ENCODE data around the gene NFATC4.

Gene NFATC4

GRCh38 chr14:24339284-24340151 lies 28.5 kb upstream of the NFATC4 start, which contains the start of gene RIPK3:
RIPK3 (minus strand) TSS chr14:24339991; CDS start chr14:24339826, 165 bp downstream.
- ChIA-PET CTCF (interaction anchor here (0.7 to 3.2 kb wide), 4 partner anchors 27 to 97 kb away, joined by 3 to 13 read pairs (median 4); no protein-coding TSS in a partner anchor), POLR2A (interaction anchor here (1.0 kb wide), 2 partner anchors 12 to 90 kb away, joined by 3 read pairs; partner anchors contain the start of gene KHNYN)
- TF ChIP-seq LEF1 (IDR thresholded peaks at IDR 0.05; ENCODE audit: borderline replicate concordance): no peak
- TF ChIP-seq PKNOX1 (IDR thresholded peaks at IDR 0.05): no peak
- TF ChIP-seq NFRKB (IDR thresholded peaks at IDR 0.05): no peak
- DNase-seq (ENCODE audit: extremely low spot score): no peak

GRCh38 chr14:24340606-24341005 lies 27.4 kb upstream of the NFATC4 start:
- ChIA-PET POLR2A (interaction anchor here (0.8 to 1.0 kb wide), 2 partner anchors 11 to 101 kb away, joined by 3 read pairs; no protein-coding TSS in a partner anchor), CTCF (interaction anchor here (1.1 to 2.2 kb wide), 3 partner anchors 32 to 96 kb away, joined by 4 to 12 read pairs (median 5); no protein-coding TSS in a partner anchor)
- no peak for DNase-seq (ENCODE audit: extremely low spot score)
- TF ChIP-seq SP1 (IDR thresholded peaks at IDR 0.05) (no peak), ZNF384 (IDR thresholded peaks at IDR 0.05) (no peak), CTBP1 (IDR thresholded peaks at IDR 0.05; ENCODE audit: borderline replicate concordance) (no peak), L3MBTL2 (conservative IDR thresholded peaks at IDR 0.05) (no peak), ARNT (IDR thresholded peaks at IDR 0.05) (no peak), BHLHE40 (IDR thresholded peaks at IDR 0.05; ENCODE audit: borderline replicate concordance) (no peak), FOXM1 (IDR thresholded peaks at IDR 0.05; ENCODE audit: borderline replicate concordance) (no peak), HDGF (IDR thresholded peaks at IDR 0.05; ENCODE audit: borderline replicate concordance) (no peak), NFRKB (IDR thresholded peaks at IDR 0.05) (no peak), FOXA1 (IDR thresholded peaks at IDR 0.05) (no peak), PKNOX1 (IDR thresholded peaks at IDR 0.05) (no peak), TARDBP (IDR thresholded peaks at IDR 0.05) (no peak), SUZ12 (IDR thresholded peaks at IDR 0.05) (no peak), ELF4 (IDR thresholded peaks at IDR 0.05) (no peak), FOXK2 (IDR thresholded peaks at IDR 0.05) (no peak), LEF1 (IDR thresholded peaks at IDR 0.05; ENCODE audit: borderline replicate concordance) (no peak)

- CTCF ChIA-PET: interaction anchor here (1.0 to 2.2 kb wide), 2 partner anchors 9 to 88 kb away, joined by 6 to 12 read pairs; no protein-coding TSS in a partner anchor
- TF ChIP-seq FOXM1 (IDR thresholded peaks at IDR 0.05; ENCODE audit: borderline replicate concordance) (no peak), TARDBP (IDR thresholded peaks at IDR 0.05) (no peak), FOXK2 (IDR thresholded peaks at IDR 0.05) (no peak), PKNOX1 (IDR thresholded peaks at IDR 0.05) (no peak), HDGF (IDR thresholded peaks at IDR 0.05; ENCODE audit: borderline replicate concordance) (no peak), SP1 (IDR thresholded peaks at IDR 0.05) (no peak), ELF4 (IDR thresholded peaks at IDR 0.05) (no peak), CTBP1 (IDR thresholded peaks at IDR 0.05; ENCODE audit: borderline replicate concordance) (no peak), ZNF384 (IDR thresholded peaks at IDR 0.05) (no peak), LEF1 (IDR thresholded peaks at IDR 0.05; ENCODE audit: borderline replicate concordance) (no peak), ARNT (IDR thresholded peaks at IDR 0.05) (no peak), L3MBTL2 (conservative IDR thresholded peaks at IDR 0.05) (no peak), SUZ12 (IDR thresholded peaks at IDR 0.05) (no peak), NFRKB (IDR thresholded peaks at IDR 0.05) (no peak), FOXA1 (IDR thresholded peaks at IDR 0.05) (no peak), BHLHE40 (IDR thresholded peaks at IDR 0.05; ENCODE audit: borderline replicate concordance) (no peak)
- POLR2A ChIA-PET: no interaction called here
- DNase-seq (ENCODE audit: extremely low spot score): no peak
Measured at GRCh38 chr14:24342889-24343288, 25.1 kb upstream of the NFATC4 start.

- ChIA-PET POLR2A (interaction anchor here (1.4 kb wide), 1 partner anchor 86 kb away, joined by 3 read pairs; the partner anchor contains the start of genes CBLN3 and KHNYN), CTCF (interaction anchor here (1.0 to 3.7 kb wide), 2 partner anchors 11 to 88 kb away, joined by 6 to 17 read pairs; no protein-coding TSS in a partner anchor)
- no peak for DNase-seq (ENCODE audit: extremely low spot score)
- TF ChIP-seq HDGF (IDR thresholded peaks at IDR 0.05; ENCODE audit: borderline replicate concordance) (no peak), SP1 (IDR thresholded peaks at IDR 0.05) (no peak), ZNF384 (IDR thresholded peaks at IDR 0.05) (no peak)
Measured at GRCh38 chr14:24343795-24344660, 24.0 kb upstream of the NFATC4 start.

- ChIA-PET POLR2A (interaction anchor here (0.7 to 1.2 kb wide), 2 partner anchors 9 to 85 kb away, joined by 3 read pairs; no protein-coding TSS in a partner anchor), CTCF (interaction anchor here (1.5 to 3.7 kb wide), 3 partner anchors 11 to 85 kb away, joined by 3 to 17 read pairs (median 4); no protein-coding TSS in a partner anchor)
- TF ChIP-seq HDGF (IDR thresholded peaks at IDR 0.05; ENCODE audit: borderline replicate concordance): no peak
- no peak for TF ChIP-seq ARNT (IDR thresholded peaks at IDR 0.05)
- no peak for TF ChIP-seq SUZ12 (IDR thresholded peaks at IDR 0.05)
- no peak for TF ChIP-seq ELF4 (IDR thresholded peaks at IDR 0.05)
- TF ChIP-seq TARDBP (IDR thresholded peaks at IDR 0.05): no peak
- TF ChIP-seq FOXK2 (IDR thresholded peaks at IDR 0.05): no peak
- TF ChIP-seq FOXA1 (IDR thresholded peaks at IDR 0.05): no peak
- no peak for TF ChIP-seq LEF1 (IDR thresholded peaks at IDR 0.05; ENCODE audit: borderline replicate concordance)
- TF ChIP-seq NFRKB (IDR thresholded peaks at IDR 0.05): no peak
- no peak for TF ChIP-seq PKNOX1 (IDR thresholded peaks at IDR 0.05)
- DNase-seq (ENCODE audit: extremely low spot score): no peak
Measured at GRCh38 chr14:24347134-24347533, 20.9 kb upstream of the NFATC4 start.
